Panc1 (cell line): Measurements from ENCODE around the gene SRGAP3. TPM values are rescaled to one million over a fixed set of nuclear protein-coding genes. Genes with fewer than 3 reads are reported as not detected.

Experiments
- ATAC-seq: fragments of 200-7000 bp; cut with Tn5 transposase; 2 replicates; pipeline ENCODE4 v1.9.1; 2020; ENCODE audit warnings: mild to moderate bottlenecking, moderate library complexity
- BruUV-seq: library from RNA; stranded (reverse); fragments of 400-500 nt; replicated peaks from 2 replicates; lab custom pipeline; 2021; lab: Mats Ljungman, UMichigan
- CTCF ChIA-PET: fragments of 300-600 bp; sonication (Branson Sonifier 250); formaldehyde crosslinking; loops from one replicate; lab custom pipeline; 2022; ENCODE audit warnings: antibody characterized with exemption; lab: Charles Lee
- POLR2A ChIA-PET: fragments of 300-600 bp; sonication (Branson Sonifier 250); formaldehyde crosslinking; loops from one replicate; lab custom pipeline; 2022; ENCODE audit warnings: antibody characterized with exemption; lab: Charles Lee
- DNase-seq: peaks from one replicate; pipeline ENCODE4 v3.0.0-alpha.2; 2010; ENCODE audit warnings: low read depth, low spot score
- H3K27ac ChIP-seq: 2 replicates; pipeline ENCODE4 v1.5.1; 2011; ENCODE audit warnings: mild to moderate bottlenecking, low read length, inconsistent platforms
- H3K27me3 ChIP-seq: fragments of 200-500 bp; sonication (Bioruptor generic); 2 replicates; pipeline ENCODE4 v1.6.0; 2014; ENCODE audit warnings: low read length, inconsistent platforms; ENCODE audit not compliant: control insufficient read depth, insufficient read depth
- H3K36me3 ChIP-seq: fragments of 200-500 bp; sonication (Bioruptor generic); 2 replicates; pipeline ENCODE4 v1.5.1; 2014; ENCODE audit warnings: inconsistent platforms, mild to moderate bottlenecking, low read length, moderate library complexity; ENCODE audit not compliant: control insufficient read depth, insufficient read depth
- H3K4me1 ChIP-seq: 2 replicates; pipeline ENCODE4 v1.5.1; 2011; ENCODE audit warnings: inconsistent platforms, mild to moderate bottlenecking, low read length, moderate library complexity; ENCODE audit not compliant: control insufficient read depth, insufficient read depth
- H3K4me3 ChIP-seq, 2 experiments: 2 replicates each; pipeline ENCODE4 v1.5.1; 2011 to 2012; ENCODE audit warnings: low read depth in 2 of 2, low read length in 2 of 2, mild to moderate bottlenecking in 2 of 2, inconsistent platforms in 1 of 2, moderate library complexity in 1 of 2
- H3K9me3 ChIP-seq: fragments of 200-500 bp; sonication (Bioruptor generic); 2 replicates; pipeline ENCODE4 v1.5.1; 2014; ENCODE audit warnings: low read depth, mild to moderate bottlenecking, inconsistent platforms, low read length, moderate library complexity; ENCODE audit not compliant: control insufficient read depth, insufficient read depth
- CTCF ChIP-seq: fragments of 450-650 bp; IDR thresholded peaks from 2 replicates; pipeline ENCODE4 v1.5.1; 2017; ENCODE audit warnings: mild to moderate bottlenecking
- POLR2AphosphoS5 ChIP-seq: IDR thresholded peaks from 2 replicates; pipeline ENCODE4 v1.6.1; 2012; ENCODE audit warnings: mild to moderate bottlenecking, low read depth, low read length, moderate library complexity
- REST ChIP-seq, 2 experiments: IDR thresholded peaks; 2 replicates each; pipeline ENCODE4 v1.6.1; 2011 to 2012; ENCODE audit warnings: low read depth in 2 of 2, control low read depth in 1 of 2, low read length in 1 of 2, mild to moderate bottlenecking in 1 of 2, moderate library complexity in 1 of 2; ENCODE audit not compliant: insufficient read depth in 1 of 2
- SIN3A ChIP-seq: IDR thresholded peaks from 2 replicates; pipeline ENCODE4 v1.6.1; 2012; ENCODE audit warnings: low read depth, mild to moderate bottlenecking, low read length, moderate library complexity, borderline replicate concordance; ENCODE audit not compliant: insufficient read depth
- TCF7L2 ChIP-seq: IDR thresholded peaks from 2 replicates; pipeline ENCODE4 v1.6.1; 2011; ENCODE audit warnings: mild to moderate bottlenecking, low read depth, low read length, inconsistent platforms
- in situ Hi-C: cut with HindIII; loops from 2 replicates; pipeline ENCODE4 v1.10.0; 2016; ENCODE audit warnings: low sequenced_read_pairs, low pct_unique_long_range_greater_than_20kb
- intact Hi-C: fragments of 100-400 bp; cut with micrococcal nuclease; formaldehyde crosslinking; loops from one replicate; pipeline ENCODE4 v1.10.0; 2022; ENCODE audit not compliant: unreplicated experiment
- total RNA-seq: library from RNA; stranded (reverse); gene quantifications from one replicate; pipeline ENCODE4 v1.2.1, GENCODE V29; 2021; ENCODE audit not compliant: unreplicated experiment

The SRGAP3 gene
- total RNA-seq, 1 experiment from 2014 or later, result 0.82 TPM

GRCh38 chr3:9079676-9080075 is 169.8 kb downstream of the SRGAP3 start:
- Histone ChIP-seq H3K27me3 (no peaks in the 10 kb centered on the region), H3K9me3 (no peaks in the 10 kb centered on the region), H3K27ac (no peak overlapping the region), H3K36me3 (no peaks in the 10 kb centered on the region), H3K4me1 (no peaks in the 10 kb centered on the region), H3K4me3 (no peak overlapping the region)
- intact Hi-C loops, result no loop called here
- ATAC-seq (no peak), DNase-seq (no peak)
- POLR2A ChIA-PET, result no interaction called here
- TF ChIP-seq TCF7L2 (no peak), CTCF (no peak), SIN3A (no peak), REST (IDR thresholded peaks at IDR 0.05; ENCODE audit: insufficient read depth in 1 of 2, low read depth in 2 of 2, low read length in 1 of 2) (no peak), POLR2AphosphoS5 (no peak)
- in situ Hi-C loops, result no loop called here
- BruUV-seq, result no TSS peak
- CTCF ChIA-PET, result no interaction called here

GRCh38 chr3:9078561-9079240 is 170.7 kb downstream of the SRGAP3 start:
- no TSS peak for BruUV-seq
- no peaks in the 10 kb centered on the region for H3K27me3 ChIP-seq
- TF ChIP-seq CTCF (no peak), TCF7L2 (no peak), POLR2AphosphoS5 (no peak), REST (IDR thresholded peaks at IDR 0.05; ENCODE audit: insufficient read depth in 1 of 2, low read depth in 2 of 2, low read length in 1 of 2) (no peak), SIN3A (no peak)
- H3K9me3 ChIP-seq, result no peaks in the 10 kb centered on the region
- no peaks in the 10 kb centered on the region for H3K36me3 ChIP-seq
- POLR2A ChIA-PET, result no interaction called here
- in situ Hi-C loops, result no loop called here
- DNase-seq (no peak), ATAC-seq (no peak)
- H3K4me1 ChIP-seq, result no peaks in the 10 kb centered on the region
- no peak overlapping the region for H3K4me3 ChIP-seq
- no peak overlapping the region for H3K27ac ChIP-seq
- CTCF ChIA-PET, result no interaction called here
- intact Hi-C loops, result no loop called here
